Osteoblast (primary cell): ENCODE data around the gene IPO13. TPM values are rescaled to one million over a fixed set of nuclear protein-coding genes. Genes with fewer than 3 reads are reported as not detected.

Experiments
- DNase-seq: peaks from one replicate; pipeline ENCODE4 v3.0.0; 2011; ENCODE audit warnings: low spot score, mixed read lengths; ENCODE audit not compliant: insufficient read length; ENCODE audit errors: missing footprints
- H2AFZ ChIP-seq: 2 replicates; pipeline ENCODE4 v1.6.0; 2011; ENCODE audit warnings: mild to moderate bottlenecking, low read length
- H3K27ac ChIP-seq: 2 replicates; pipeline ENCODE4 v1.5.1; 2011; ENCODE audit warnings: mild to moderate bottlenecking, low read depth, low read length, moderate library complexity
- H3K27me3 ChIP-seq: 2 replicates; pipeline ENCODE4 v1.6.0; 2012; ENCODE audit warnings: mild to moderate bottlenecking, control low read depth, inconsistent platforms, low read length, moderate library complexity; ENCODE audit not compliant: insufficient read depth
- H3K36me3 ChIP-seq: 2 replicates; pipeline ENCODE4 v1.5.1; 2011; ENCODE audit warnings: mild to moderate bottlenecking, low read length, control low read depth, moderate library complexity; ENCODE audit not compliant: insufficient read depth
- H3K4me1 ChIP-seq: 2 replicates; pipeline ENCODE4 v1.5.1; 2011; ENCODE audit warnings: mild to moderate bottlenecking, low read length, control low read depth, moderate library complexity; ENCODE audit not compliant: insufficient read depth
- H3K4me2 ChIP-seq: 2 replicates; pipeline ENCODE4 v1.6.0; 2011; ENCODE audit warnings: mild to moderate bottlenecking, low read length; ENCODE audit not compliant: insufficient read depth
- H3K4me3 ChIP-seq: fragments of 200-600 bp; sonication (generic); 3 replicates; pipeline ENCODE4 v1.5.1; 2012; ENCODE audit warnings: mild to moderate bottlenecking, low read length, inconsistent platforms; ENCODE audit not compliant: insufficient read depth
- H3K79me2 ChIP-seq: 2 replicates; pipeline ENCODE4 v1.6.0; 2012; ENCODE audit warnings: mild to moderate bottlenecking, low read length, control low read depth, inconsistent platforms; ENCODE audit not compliant: insufficient read depth
- H3K9me3 ChIP-seq: 2 replicates; pipeline ENCODE4 v1.5.1; 2011; ENCODE audit warnings: low read depth, low read length, control low read depth
- H4K20me1 ChIP-seq: 2 replicates; pipeline ENCODE4 v1.6.0; 2012; ENCODE audit warnings: mild to moderate bottlenecking, low read length, control low read depth; ENCODE audit not compliant: insufficient read depth
- CTCF ChIP-seq: IDR thresholded peaks from 2 replicates; pipeline ENCODE4 v1.5.1; 2011; ENCODE audit warnings: mild to moderate bottlenecking, low read depth, low read length, moderate library complexity; ENCODE audit errors: extremely low read depth
- total RNA-seq: library from RNA; depleted of rRNA; stranded (reverse); fragments of >200 nt; gene quantifications from 2 replicates; pipeline ENCODE4 v1.2.3, GENCODE V29; 2012

IPO13 gene
- total RNA-seq, 1 donor = 20.6 TPM

GRCh38 chr1:43970502-43970901 is 23.8 kb downstream of the IPO13 start:
- peaks cover 3% of the 10 kb centered on the region for H4K20me1 ChIP-seq
- no peaks in the 10 kb centered on the region for H3K27me3 ChIP-seq
- peak overlapping the region; percentile 95 for H2AFZ ChIP-seq
- peaks cover 27% of the 10 kb centered on the region for H3K79me2 ChIP-seq
- H3K9me3 ChIP-seq = no peaks in the 10 kb centered on the region
- DNase-seq = peak; percentile 82
- H3K27ac ChIP-seq = peak overlapping the region; percentile 56
- H3K36me3 ChIP-seq = peaks cover 17% of the 10 kb centered on the region
- no peak for TF ChIP-seq CTCF
- peaks cover 14% of the 10 kb centered on the region for H3K4me1 ChIP-seq
- peak overlapping the region; percentile 99 for H3K4me3 ChIP-seq
- peak overlapping the region; percentile 89 for H3K4me2 ChIP-seq

GRCh38 chr1:43970911-43971310 is 24.2 kb downstream of the IPO13 start:
- Histone ChIP-seq H3K27ac (no peak overlapping the region), H3K9me3 (no peaks in the 10 kb centered on the region), H3K36me3 (peaks cover 17% of the 10 kb centered on the region), H3K79me2 (peaks cover 31% of the 10 kb centered on the region), H3K4me2 (peak overlapping the region; percentile 89), H3K4me3 (peak overlapping the region; percentile 99), H2AFZ (no peak overlapping the region), H3K4me1 (peaks cover 18% of the 10 kb centered on the region), H4K20me1 (peaks cover 7% of the 10 kb centered on the region), H3K27me3 (no peaks in the 10 kb centered on the region)
- TF ChIP-seq CTCF = no peak
- no peak for DNase-seq

GRCh38 chr1:43971336-43971980 is 24.7 kb downstream of the IPO13 start:
- H3K4me2 ChIP-seq = no peak overlapping the region
- peaks cover 24% of the 10 kb centered on the region for H3K4me1 ChIP-seq
- no peak for TF ChIP-seq CTCF
- peaks cover 36% of the 10 kb centered on the region for H3K79me2 ChIP-seq
- H3K27ac ChIP-seq = no peak overlapping the region
- H3K9me3 ChIP-seq = no peaks in the 10 kb centered on the region
- peaks cover 13% of the 10 kb centered on the region for H4K20me1 ChIP-seq
- no peak for DNase-seq
- H3K27me3 ChIP-seq = no peaks in the 10 kb centered on the region
- H2AFZ ChIP-seq = no peak overlapping the region
- peaks cover 21% of the 10 kb centered on the region for H3K36me3 ChIP-seq
- no peak overlapping the region for H3K4me3 ChIP-seq

GRCh38 chr1:43973981-43974442 is 27.3 kb downstream of the IPO13 start:
- Histone ChIP-seq H3K36me3 (peaks cover 33% of the 10 kb centered on the region), H3K4me3 (peak overlapping the region; percentile 94), H3K4me1 (peaks cover 42% of the 10 kb centered on the region), H3K27me3 (no peaks in the 10 kb centered on the region), H3K79me2 (peaks cover 60% of the 10 kb centered on the region), H2AFZ (peak overlapping the region; percentile 93), H4K20me1 (peaks cover 27% of the 10 kb centered on the region), H3K27ac (no peak overlapping the region), H3K4me2 (peak overlapping the region; percentile 96), H3K9me3 (no peaks in the 10 kb centered on the region)
- TF ChIP-seq CTCF = no peak
- DNase-seq = peak; percentile 61
